ENCODE measurements around the gene ZNF462.

Gene ZNF462

DNA sequence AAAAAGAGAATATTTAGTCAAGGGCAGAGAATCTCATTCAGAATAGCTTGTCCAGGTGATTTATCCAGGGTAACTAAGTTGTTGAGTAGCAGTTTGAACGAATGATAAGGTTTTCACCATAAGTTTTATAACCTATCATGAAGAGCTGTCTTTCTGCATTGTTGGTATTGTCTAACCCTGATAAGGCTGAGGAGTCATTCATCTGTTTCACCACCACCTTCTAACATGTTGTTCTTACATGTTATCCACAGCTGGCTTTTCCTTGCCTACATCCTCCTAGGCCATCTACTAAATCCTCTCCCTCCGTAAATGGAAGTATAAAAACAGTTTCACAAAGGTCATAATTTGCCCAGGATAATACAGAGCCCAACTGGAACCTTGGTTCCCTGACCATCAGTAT is 24.1 kb downstream of the ZNF462 start:
- Histone ChIP-seq H3K36me3 (ENCODE audit: control insufficient read depth in 4 of 4, insufficient read depth in 4 of 4, low read length in 3 of 4) (no peaks in the 10 kb centered on the region), H3K4me1 (ENCODE audit: control extremely low read depth in 1 of 4, control insufficient read depth in 4 of 4, insufficient read depth in 4 of 4, low read length in 3 of 4) (peaks cover 0 to 3% (median 0%) of the 10 kb centered on the region in 4 experiments), H3K27ac (ENCODE audit: insufficient read depth in 1 of 2, low read depth in 1 of 2, low read length in 2 of 2, poor library complexity in 1 of 2, severe bottlenecking in 2 of 2) (no peak overlapping the region), H3K4me3 (ENCODE audit: control insufficient read depth in 1 of 7, extremely low read depth in 1 of 7, insufficient read depth in 4 of 7, low read depth in 2 of 7, low read length in 6 of 7) (no peak overlapping the region), H3K27me3 (replicated peaks in 2 of 5; ENCODE audit: control insufficient read depth in 4 of 5, insufficient read depth in 5 of 5, low read length in 4 of 5) (peaks cover 0 to 10% (median 0%) of the 10 kb centered on the region in 5 experiments), H3K9me3 (ENCODE audit: control extremely low read depth in 1 of 5, control insufficient read depth in 4 of 5, insufficient read depth in 2 of 5, low read depth in 1 of 5, low read length in 4 of 5) (no peaks in the 10 kb centered on the region)
- CTCF ChIA-PET: no interaction called here
- WGBS (ENCODE audit: insufficient coverage): 90% methylated on average over 1 of the region's 2 CpGs
- no peak for DNase-seq
- POLR2A ChIA-PET: no interaction called here

DNA sequence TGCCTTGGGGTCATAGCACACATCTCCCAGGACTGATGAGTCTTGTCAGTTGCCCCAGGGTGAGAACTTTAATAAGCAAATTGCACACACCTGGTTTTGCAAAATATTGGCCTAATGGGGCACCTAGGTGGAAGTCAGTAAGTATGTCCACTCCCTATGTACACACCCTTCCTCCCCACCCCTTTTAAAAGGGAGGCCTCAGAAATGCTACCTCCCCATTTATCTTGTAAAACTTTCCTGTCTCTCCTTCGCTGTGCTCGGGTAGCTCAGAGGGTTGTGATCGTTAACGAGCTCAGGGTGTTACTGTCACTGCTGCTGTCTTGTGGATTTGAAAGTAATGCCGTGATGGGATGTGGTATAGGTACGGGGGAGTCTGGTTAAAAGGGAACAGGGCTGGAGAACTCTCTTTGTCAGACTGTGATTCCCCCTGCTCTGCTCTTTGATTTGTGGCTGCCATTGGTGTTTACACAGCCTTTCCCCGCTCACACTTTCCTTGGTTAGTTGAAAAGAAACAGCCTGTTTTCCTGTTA is 26.2 kb downstream of the ZNF462 start:
- no peaks in the 10 kb centered on the region for H3K9me3 ChIP-seq (ENCODE audit: control extremely low read depth in 1 of 5, control insufficient read depth in 4 of 5, insufficient read depth in 2 of 5, low read depth in 1 of 5, low read length in 4 of 5)
- no peak for DNase-seq
- WGBS (ENCODE audit: insufficient coverage): 89% methylated on average over 4 of the region's 7 CpGs
- H3K27ac ChIP-seq (ENCODE audit: insufficient read depth in 1 of 2, low read depth in 1 of 2, low read length in 2 of 2, poor library complexity in 1 of 2, severe bottlenecking in 2 of 2): no peak overlapping the region
- H3K27me3 ChIP-seq (replicated peaks in 2 of 5; ENCODE audit: control insufficient read depth in 4 of 5, insufficient read depth in 5 of 5, low read length in 4 of 5): peaks cover 0 to 10% (median 0%) of the 10 kb centered on the region in 5 experiments
- H3K4me1 ChIP-seq (ENCODE audit: control extremely low read depth in 1 of 4, control insufficient read depth in 4 of 4, insufficient read depth in 4 of 4, low read length in 3 of 4): no peaks in the 10 kb centered on the region
- no peaks in the 10 kb centered on the region for H3K36me3 ChIP-seq (ENCODE audit: control insufficient read depth in 4 of 4, insufficient read depth in 4 of 4, low read length in 3 of 4)
- CTCF ChIA-PET: interaction anchor here (1.3 to 1.4 kb wide), 2 partner anchors 9 to 604 kb away, joined by 3 read pairs; no protein-coding TSS in a partner anchor
- no peak overlapping the region for H3K4me3 ChIP-seq (ENCODE audit: control insufficient read depth in 1 of 7, extremely low read depth in 1 of 7, insufficient read depth in 4 of 7, low read depth in 2 of 7, low read length in 6 of 7)
- POLR2A ChIA-PET: no interaction called here

DNA sequence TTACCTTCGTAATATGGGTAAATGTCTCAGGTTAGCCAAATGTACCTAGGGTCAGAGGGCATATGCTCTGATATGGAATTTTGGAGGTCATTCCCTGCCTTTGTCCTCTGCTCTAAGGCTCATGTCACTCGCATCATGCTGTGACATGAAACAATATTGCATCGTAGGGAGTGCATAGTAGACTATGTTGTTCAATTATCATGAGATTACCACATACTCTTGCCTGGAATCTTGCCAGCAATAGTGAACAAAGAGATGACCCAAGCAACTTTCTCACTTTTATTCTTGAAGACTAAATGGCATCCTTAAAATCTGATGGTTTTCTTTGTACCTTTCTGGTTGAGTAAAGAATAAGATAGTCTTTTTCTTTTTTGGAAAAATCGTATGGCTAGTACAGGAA is 27.6 kb downstream of the ZNF462 start:
- no peak overlapping the region for H3K4me3 ChIP-seq (ENCODE audit: control insufficient read depth in 1 of 7, extremely low read depth in 1 of 7, insufficient read depth in 4 of 7, low read depth in 2 of 7, low read length in 6 of 7)
- no peak overlapping the region for H3K27ac ChIP-seq (ENCODE audit: insufficient read depth in 1 of 2, low read depth in 1 of 2, low read length in 2 of 2, poor library complexity in 1 of 2, severe bottlenecking in 2 of 2)
- CTCF ChIA-PET: interaction anchor here (0.6 kb wide), 1 partner anchor 9 kb away, joined by 3 read pairs; no protein-coding TSS in a partner anchor
- H3K9me3 ChIP-seq (ENCODE audit: control extremely low read depth in 1 of 5, control insufficient read depth in 4 of 5, insufficient read depth in 2 of 5, low read depth in 1 of 5, low read length in 4 of 5): no peaks in the 10 kb centered on the region
- DNase-seq: no peak
- H3K36me3 ChIP-seq (ENCODE audit: control insufficient read depth in 4 of 4, insufficient read depth in 4 of 4, low read length in 3 of 4): no peaks in the 10 kb centered on the region
- no peaks in the 10 kb centered on the region for H3K4me1 ChIP-seq (ENCODE audit: control extremely low read depth in 1 of 4, control insufficient read depth in 4 of 4, insufficient read depth in 4 of 4, low read length in 3 of 4)
- WGBS (ENCODE audit: insufficient coverage): 90% methylated on average over 1 of the region's 4 CpGs
- POLR2A ChIA-PET: no interaction called here
- peaks cover 0 to 3% (median 0%) of the 10 kb centered on the region in 5 experiments for H3K27me3 ChIP-seq (replicated peaks in 2 of 5; ENCODE audit: control insufficient read depth in 4 of 5, insufficient read depth in 5 of 5, low read length in 4 of 5)

- no peaks in the 10 kb centered on the region for H3K9me3 ChIP-seq (ENCODE audit: control extremely low read depth in 1 of 5, control insufficient read depth in 4 of 5, insufficient read depth in 2 of 5, low read depth in 1 of 5, low read length in 4 of 5)
- peaks cover 0 to 4% (median 0%) of the 10 kb centered on the region in 5 experiments for H3K27me3 ChIP-seq (replicated peaks in 2 of 5; ENCODE audit: control insufficient read depth in 4 of 5, insufficient read depth in 5 of 5, low read length in 4 of 5)
- H3K4me1 ChIP-seq (ENCODE audit: control extremely low read depth in 1 of 4, control insufficient read depth in 4 of 4, insufficient read depth in 4 of 4, low read length in 3 of 4): no peaks in the 10 kb centered on the region
- ChIA-PET CTCF (interaction anchor here (0.6 kb wide), 1 partner anchor 9 kb away, joined by 3 read pairs; no protein-coding TSS in a partner anchor), POLR2A (no interaction called here)
- H3K4me3 ChIP-seq (ENCODE audit: control insufficient read depth in 1 of 7, extremely low read depth in 1 of 7, insufficient read depth in 4 of 7, low read depth in 2 of 7, low read length in 6 of 7): no peak overlapping the region
- 95% methylated on average over 2 of the region's 5 CpGs for WGBS (ENCODE audit: insufficient coverage)
- no peaks in the 10 kb centered on the region for H3K36me3 ChIP-seq (ENCODE audit: control insufficient read depth in 4 of 4, insufficient read depth in 4 of 4, low read length in 3 of 4)
- no peak for DNase-seq
- H3K27ac ChIP-seq (ENCODE audit: insufficient read depth in 1 of 2, low read depth in 1 of 2, low read length in 2 of 2, poor library complexity in 1 of 2, severe bottlenecking in 2 of 2): no peak overlapping the region
Observed at GRCh38 chr9:106891286-106891685, 28.3 kb downstream of the ZNF462 start.

- DNase-seq: peak in 1 of 3 donors; percentile 2
- no peaks in the 10 kb centered on the region for H3K36me3 ChIP-seq (ENCODE audit: control insufficient read depth in 4 of 4, insufficient read depth in 4 of 4, low read length in 3 of 4)
- ChIA-PET POLR2A (no interaction called here), CTCF (no interaction called here)
- no peak overlapping the region for H3K4me3 ChIP-seq (ENCODE audit: control insufficient read depth in 1 of 7, extremely low read depth in 1 of 7, insufficient read depth in 4 of 7, low read depth in 2 of 7, low read length in 6 of 7)
- WGBS (ENCODE audit: insufficient coverage): 94% methylated on average over 2 of the region's 4 CpGs
- H3K27me3 ChIP-seq (replicated peaks in 2 of 5; ENCODE audit: control insufficient read depth in 4 of 5, insufficient read depth in 5 of 5, low read length in 4 of 5): peaks cover 0 to 4% (median 0%) of the 10 kb centered on the region in 5 experiments
- H3K4me1 ChIP-seq (ENCODE audit: control extremely low read depth in 1 of 4, control insufficient read depth in 4 of 4, insufficient read depth in 4 of 4, low read length in 3 of 4): no peaks in the 10 kb centered on the region
- H3K27ac ChIP-seq (ENCODE audit: insufficient read depth in 1 of 2, low read depth in 1 of 2, low read length in 2 of 2, poor library complexity in 1 of 2, severe bottlenecking in 2 of 2): no peak overlapping the region
- H3K9me3 ChIP-seq (ENCODE audit: control extremely low read depth in 1 of 5, control insufficient read depth in 4 of 5, insufficient read depth in 2 of 5, low read depth in 1 of 5, low read length in 4 of 5): no peaks in the 10 kb centered on the region
Observed at GRCh38 chr9:106892632-106893031, 29.7 kb downstream of the ZNF462 start.

GRCh38 chr9:106893088-106893487 is 30.1 kb downstream of the ZNF462 start:
- no peaks in the 10 kb centered on the region for H3K36me3 ChIP-seq (ENCODE audit: control insufficient read depth in 4 of 4, insufficient read depth in 4 of 4, low read length in 3 of 4)
- no peak overlapping the region for H3K4me3 ChIP-seq (ENCODE audit: control insufficient read depth in 1 of 7, extremely low read depth in 1 of 7, insufficient read depth in 4 of 7, low read depth in 2 of 7, low read length in 6 of 7)
- ChIA-PET POLR2A (no interaction called here), CTCF (no interaction called here)
- no peak overlapping the region for H3K27ac ChIP-seq (ENCODE audit: insufficient read depth in 1 of 2, low read depth in 1 of 2, low read length in 2 of 2, poor library complexity in 1 of 2, severe bottlenecking in 2 of 2)
- peaks cover 0 to 4% (median 0%) of the 10 kb centered on the region in 5 experiments for H3K27me3 ChIP-seq (replicated peaks in 2 of 5; ENCODE audit: control insufficient read depth in 4 of 5, insufficient read depth in 5 of 5, low read length in 4 of 5)
- no peaks in the 10 kb centered on the region for H3K4me1 ChIP-seq (ENCODE audit: control extremely low read depth in 1 of 4, control insufficient read depth in 4 of 4, insufficient read depth in 4 of 4, low read length in 3 of 4)
- peak in 2 of 3 donors; percentile 40 for DNase-seq
- no CpG with 5 or more reads among the region's 1 CpG for WGBS (ENCODE audit: insufficient coverage)
- H3K9me3 ChIP-seq (ENCODE audit: control extremely low read depth in 1 of 5, control insufficient read depth in 4 of 5, insufficient read depth in 2 of 5, low read depth in 1 of 5, low read length in 4 of 5): no peaks in the 10 kb centered on the region

DNA sequence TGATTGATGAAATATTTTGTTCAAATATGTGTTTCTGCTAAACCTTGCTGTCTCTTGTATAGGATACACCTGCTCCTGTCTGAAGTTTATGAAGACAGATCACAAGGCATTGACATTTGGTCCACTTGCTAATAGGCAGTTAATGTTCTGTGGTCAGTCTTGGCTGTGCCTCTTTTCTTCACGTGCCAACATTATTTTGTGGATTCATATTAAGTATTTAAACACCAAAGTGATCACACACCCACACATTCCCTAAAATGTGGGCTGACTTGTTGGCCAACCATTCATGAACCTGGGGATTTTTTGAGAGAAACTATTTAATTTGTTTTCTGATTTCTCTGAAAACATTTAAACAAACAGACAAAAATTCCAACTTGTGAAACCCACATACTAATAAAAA is 33.7 kb downstream of the ZNF462 start:
- no peak overlapping the region for H3K27ac ChIP-seq (ENCODE audit: insufficient read depth in 1 of 2, low read depth in 1 of 2, low read length in 2 of 2, poor library complexity in 1 of 2, severe bottlenecking in 2 of 2)
- POLR2A ChIA-PET: no interaction called here
- H3K36me3 ChIP-seq (ENCODE audit: control insufficient read depth in 4 of 4, insufficient read depth in 4 of 4, low read length in 3 of 4): no peaks in the 10 kb centered on the region
- CTCF ChIA-PET: interaction anchor here (0.6 to 1.5 kb wide), 2 partner anchors 9 to 996 kb away, joined by 3 read pairs; no protein-coding TSS in a partner anchor
- no peak overlapping the region for H3K4me3 ChIP-seq (ENCODE audit: control insufficient read depth in 1 of 7, extremely low read depth in 1 of 7, insufficient read depth in 4 of 7, low read depth in 2 of 7, low read length in 6 of 7)
- no peaks in the 10 kb centered on the region for H3K4me1 ChIP-seq (ENCODE audit: control extremely low read depth in 1 of 4, control insufficient read depth in 4 of 4, insufficient read depth in 4 of 4, low read length in 3 of 4)
- H3K27me3 ChIP-seq (replicated peaks in 2 of 5; ENCODE audit: control insufficient read depth in 4 of 5, insufficient read depth in 5 of 5, low read length in 4 of 5): peaks cover 0 to 4% (median 0%) of the 10 kb centered on the region in 5 experiments
- no CpG with 5 or more reads among the region's 1 CpG for WGBS (ENCODE audit: insufficient coverage)
- peaks cover 0 to 8% (median 0%) of the 10 kb centered on the region in 5 experiments for H3K9me3 ChIP-seq (ENCODE audit: control extremely low read depth in 1 of 5, control insufficient read depth in 4 of 5, insufficient read depth in 2 of 5, low read depth in 1 of 5, low read length in 4 of 5)
- no peak for DNase-seq

Measured in common myeloid progenitor, CD34-positive (primary cell).